ENCODE data around the gene RHOJ.

RHOJ gene

GRCh38 chr14:63209160-63209559 lies 4.9 kb downstream of the RHOJ start:
- DNase-seq: no peak

GRCh38 chr14:63210812-63211211 lies 6.6 kb downstream of the RHOJ start:
- no peak for DNase-seq

DNA sequence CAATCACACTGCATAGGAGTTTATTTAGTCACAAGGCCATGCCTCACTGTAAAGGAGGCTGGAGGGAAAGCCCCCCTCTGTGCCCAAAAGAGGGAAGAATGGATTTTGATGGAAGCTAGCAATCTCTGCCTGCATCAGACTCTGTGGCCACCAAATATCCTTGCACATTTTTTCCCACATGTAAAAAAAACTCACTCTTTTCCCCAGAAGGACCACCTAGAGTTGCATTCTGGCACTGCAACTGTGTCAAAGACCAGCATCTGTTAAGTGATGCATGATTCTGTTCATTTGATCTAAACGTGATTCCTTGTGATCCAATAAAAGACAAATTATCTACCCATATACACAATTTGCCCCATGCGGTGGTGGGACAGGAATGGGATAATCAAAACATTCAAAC lies 8.0 kb downstream of the RHOJ start:
- no peak for DNase-seq

- DNase-seq: no peak
Observed at GRCh38 chr14:63212776-63213500, 8.7 kb downstream of the RHOJ start.

DNA sequence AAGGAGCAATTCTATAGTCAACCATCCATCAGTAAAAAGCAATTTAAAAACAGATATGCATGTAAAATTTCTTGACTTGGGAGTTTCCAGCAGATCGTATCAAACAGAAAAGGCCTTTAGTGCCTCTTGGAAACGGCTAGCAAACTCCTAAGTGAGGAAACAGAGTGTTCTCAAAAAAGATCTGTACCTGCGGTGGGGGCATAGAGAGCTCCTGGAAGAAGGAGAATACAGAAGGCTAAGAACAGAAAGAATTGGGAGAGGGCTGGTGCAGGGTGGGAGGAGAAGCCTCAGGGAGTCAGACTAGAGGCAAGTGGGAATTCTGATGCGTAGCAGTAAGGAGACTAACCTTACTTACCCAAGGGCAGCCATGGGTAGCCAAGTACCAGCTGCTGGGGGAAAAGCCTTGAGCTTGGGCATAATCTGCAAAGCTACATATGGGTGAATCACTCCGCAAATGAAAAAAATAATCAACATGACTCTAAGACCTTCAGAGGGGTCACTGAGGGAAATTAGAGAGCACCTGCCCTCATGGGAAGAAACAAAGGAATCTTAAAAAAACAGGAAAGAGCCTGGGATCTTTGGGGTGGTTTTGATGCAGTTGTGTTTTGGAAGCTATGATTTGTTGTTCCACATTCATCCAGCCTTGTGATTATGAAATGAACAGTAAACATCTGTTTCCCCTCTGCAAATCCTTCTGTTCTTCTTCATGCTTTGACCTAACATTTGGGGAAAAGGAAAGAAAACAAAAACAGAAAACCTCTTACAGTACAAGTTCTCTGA lies 10.4 kb downstream of the RHOJ start:
- no peak for DNase-seq

DNA sequence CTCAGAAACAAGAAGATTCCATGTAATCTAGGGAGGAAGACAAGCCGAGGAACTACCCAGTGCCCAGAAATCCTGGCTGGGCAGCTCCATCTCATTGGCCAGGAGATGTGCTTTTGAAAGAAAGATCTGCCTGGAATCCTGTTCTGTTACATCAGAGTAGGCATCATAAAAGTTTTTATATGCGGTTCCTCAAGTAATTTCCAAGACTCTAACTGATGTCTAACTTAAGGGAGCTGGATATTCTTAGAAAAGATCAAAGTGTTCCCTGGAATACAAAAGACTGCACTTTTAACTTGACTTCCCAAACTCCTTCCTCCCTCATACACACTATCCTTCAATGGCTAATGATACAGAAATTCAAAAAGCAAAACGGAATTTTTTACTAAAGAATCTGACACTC lies 16.3 kb downstream of the RHOJ start:
- no peak for DNase-seq

DNA sequence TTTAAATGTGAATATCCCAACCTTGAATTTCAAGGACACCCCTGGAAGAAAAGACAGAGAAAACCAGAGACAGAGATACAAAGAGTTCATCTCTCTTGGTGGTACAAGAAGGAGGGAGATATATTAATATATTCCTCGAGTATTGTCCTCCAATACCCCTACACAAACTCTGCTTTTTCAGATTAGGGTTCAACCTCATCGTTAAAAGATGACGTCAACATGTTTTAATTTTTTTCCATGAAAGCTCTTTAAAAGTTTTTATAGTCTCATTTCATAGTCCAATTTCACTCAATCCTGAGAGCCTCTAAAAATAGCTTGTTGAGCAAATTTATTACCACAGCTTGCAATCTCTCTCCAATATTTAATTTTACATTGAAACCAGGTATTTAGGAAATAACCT lies 19.4 kb downstream of the RHOJ start:
- no peak for DNase-seq

DNA sequence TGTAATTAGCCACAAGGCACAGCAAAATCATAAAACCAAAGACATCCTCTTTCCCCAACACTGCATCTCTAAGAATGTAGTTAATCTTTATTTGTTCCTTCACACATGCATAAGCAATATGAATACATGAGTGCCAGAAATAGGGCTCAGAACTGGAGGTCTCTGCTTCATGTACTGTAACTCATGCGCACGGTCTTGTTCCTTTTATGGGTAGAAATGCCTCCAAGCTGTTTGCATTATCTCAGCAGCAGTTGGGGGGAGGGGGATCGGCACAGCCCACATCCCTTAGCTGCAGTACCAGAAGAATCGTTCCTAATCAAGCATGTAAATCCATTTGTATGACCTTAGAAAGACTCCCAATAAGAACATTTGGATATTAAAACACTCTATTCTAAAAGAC lies 20.0 kb downstream of the RHOJ start:
- DNase-seq: no peak

DNA sequence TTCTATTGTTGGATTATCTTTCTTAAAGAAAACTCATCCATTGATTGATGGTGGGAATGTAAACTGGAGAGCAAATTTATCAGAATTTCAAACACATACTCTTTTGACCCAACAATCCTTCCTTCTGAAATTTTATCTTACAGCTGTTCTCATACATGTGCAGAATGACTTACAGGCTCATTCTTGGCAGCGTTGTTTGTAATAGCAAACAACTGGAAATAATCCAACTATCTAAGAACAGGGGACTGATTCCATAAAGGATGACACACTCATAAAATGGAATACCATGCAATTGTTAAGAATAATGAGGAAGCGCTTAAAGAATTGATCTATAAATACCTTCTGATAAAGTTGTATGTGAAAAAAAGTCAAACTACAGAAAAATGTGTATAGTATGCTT lies 24.0 kb downstream of the RHOJ start:
- no peak for DNase-seq

DNA sequence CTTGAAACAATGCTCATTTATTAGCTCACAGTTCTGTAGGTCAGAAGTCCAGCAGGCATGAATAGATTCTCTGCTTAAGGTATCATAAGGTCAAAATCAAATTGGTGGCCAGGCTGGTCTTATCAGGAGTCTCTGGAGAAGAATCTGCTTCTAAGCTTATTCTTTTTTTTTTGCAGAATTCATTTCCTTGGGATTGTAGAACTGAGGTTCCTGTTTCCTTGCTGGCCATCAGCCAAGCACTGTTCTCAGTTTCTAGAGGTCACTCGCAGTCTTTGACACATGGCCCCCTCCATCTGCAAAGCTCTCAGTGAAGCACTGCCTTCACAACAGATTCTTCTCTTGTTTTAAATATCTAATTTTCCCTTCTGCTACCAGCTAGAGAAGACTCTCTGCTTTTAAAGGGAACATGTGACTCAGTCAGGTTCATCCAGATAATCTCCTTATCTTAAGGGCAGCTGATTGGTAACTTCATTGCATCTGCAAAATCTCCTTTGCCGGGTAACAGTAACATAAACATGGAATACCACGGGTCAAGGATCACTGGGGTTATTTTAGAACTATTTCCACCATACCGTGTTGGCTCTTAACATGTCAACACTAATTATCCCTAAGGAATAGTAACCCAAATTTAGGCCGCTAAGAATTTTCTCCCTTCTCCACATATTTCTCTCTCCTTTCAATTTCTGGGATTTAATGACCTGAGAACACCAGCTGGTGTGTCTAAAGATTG lies 25.3 kb downstream of the RHOJ start:
- DNase-seq: no peak

DNA sequence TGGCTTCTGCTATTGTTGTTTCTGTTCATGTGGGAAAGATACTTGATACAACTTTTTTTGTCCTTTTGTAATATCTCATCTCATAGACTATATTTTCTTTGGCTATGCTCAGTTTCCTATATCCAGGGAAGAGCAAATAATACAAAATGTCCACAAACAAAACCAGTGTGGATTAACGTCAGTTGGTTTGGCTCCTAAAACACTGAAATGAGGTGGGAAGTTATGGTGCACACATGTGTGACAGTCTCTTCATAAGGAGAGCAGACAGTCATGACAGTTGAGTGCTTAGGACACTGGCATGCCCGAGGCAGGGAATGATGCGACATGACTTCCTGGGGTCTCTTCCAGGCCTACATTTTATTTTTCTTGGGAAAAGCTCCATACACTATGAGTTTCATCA lies 27.5 kb downstream of the RHOJ start:
- no peak for DNase-seq

DNA sequence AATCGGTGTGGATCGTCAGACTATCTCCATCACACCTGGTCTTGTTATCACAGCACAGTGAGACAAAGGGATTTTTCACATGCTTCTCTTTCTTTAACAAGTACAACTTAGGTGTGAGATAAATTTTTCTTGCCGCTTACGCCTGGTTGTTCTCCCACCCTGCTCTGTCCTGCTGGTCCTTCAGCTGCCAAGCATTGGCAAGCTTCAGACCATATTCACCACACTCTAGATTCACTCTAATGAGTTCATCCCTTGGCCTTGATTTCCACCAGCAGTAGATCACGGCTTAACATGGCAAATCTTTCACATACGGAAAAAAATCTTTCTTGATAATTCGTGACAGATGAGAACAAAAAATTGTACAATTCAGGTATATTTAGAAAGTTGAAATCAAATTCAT lies 33.5 kb downstream of the RHOJ start:
- no peak for DNase-seq

- DNase-seq: no peak
Observed at GRCh38 chr14:63240221-63240620, 36.0 kb downstream of the RHOJ start.

- no peak for DNase-seq
Observed at GRCh38 chr14:63241096-63241495, 36.9 kb downstream of the RHOJ start.

DNA sequence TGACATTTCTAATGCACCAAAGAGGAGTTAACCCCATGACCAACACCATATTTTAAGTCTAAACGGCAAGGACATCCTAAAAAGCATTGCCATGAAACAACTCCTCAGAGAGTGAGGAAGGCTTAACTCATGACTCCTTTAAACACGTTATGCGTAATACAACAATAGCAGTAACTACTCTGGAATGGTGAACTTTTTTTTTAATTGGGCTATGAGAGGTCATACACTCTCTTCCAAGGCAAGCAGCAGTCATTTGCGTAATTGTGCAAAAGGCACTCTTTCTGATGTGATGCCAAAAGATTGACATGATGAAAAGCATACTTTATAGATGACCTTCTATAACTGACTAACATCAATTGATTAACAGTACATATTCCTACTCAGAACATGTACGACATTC lies 39.4 kb downstream of the RHOJ start:
- no peak for DNase-seq

DNA sequence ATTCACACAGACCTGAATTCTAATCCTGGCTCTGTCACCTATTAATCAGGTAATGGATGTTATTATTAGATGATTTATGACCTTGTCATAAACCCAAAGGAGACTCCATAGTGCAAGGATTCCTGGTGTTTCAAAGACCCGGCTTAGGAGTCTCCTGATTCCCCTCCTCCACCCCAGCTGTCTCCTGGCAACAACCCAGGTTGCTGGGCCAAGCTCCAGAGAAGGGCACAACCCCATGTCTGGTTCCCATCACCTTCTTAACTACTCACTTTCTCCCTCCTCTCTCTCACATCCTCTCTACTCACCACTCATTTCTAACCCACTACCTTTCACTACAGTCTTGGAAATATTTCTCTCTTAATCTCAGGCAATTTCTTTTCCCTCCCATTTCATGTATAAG lies 41.6 kb downstream of the RHOJ start:
- no peak for DNase-seq

GRCh38 chr14:63248211-63248610 lies 44.0 kb downstream of the RHOJ start:
- DNase-seq: no peak

DNA sequence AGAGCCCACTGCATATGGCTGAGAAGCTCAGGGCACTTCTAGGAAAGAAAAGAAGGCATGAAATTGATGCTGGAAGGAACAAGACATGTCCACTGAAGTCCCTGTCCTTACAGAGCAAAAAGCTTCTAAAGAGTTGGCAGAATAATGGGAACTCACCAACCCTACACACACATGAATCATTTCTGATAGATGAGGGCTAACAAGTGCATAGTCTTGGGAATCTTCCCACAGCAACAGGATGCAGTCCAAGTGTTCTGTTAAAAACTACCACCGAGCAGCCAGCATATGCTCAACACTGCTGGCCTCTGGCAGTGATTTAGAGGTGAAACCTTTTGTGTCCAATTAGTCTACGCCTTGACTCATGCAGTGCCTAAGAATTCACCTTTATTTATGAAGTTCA lies 44.8 kb downstream of the RHOJ start:
- no peak for DNase-seq

- no peak for DNase-seq
Observed at GRCh38 chr14:63257299-63257698, 53.1 kb downstream of the RHOJ start.

DNA sequence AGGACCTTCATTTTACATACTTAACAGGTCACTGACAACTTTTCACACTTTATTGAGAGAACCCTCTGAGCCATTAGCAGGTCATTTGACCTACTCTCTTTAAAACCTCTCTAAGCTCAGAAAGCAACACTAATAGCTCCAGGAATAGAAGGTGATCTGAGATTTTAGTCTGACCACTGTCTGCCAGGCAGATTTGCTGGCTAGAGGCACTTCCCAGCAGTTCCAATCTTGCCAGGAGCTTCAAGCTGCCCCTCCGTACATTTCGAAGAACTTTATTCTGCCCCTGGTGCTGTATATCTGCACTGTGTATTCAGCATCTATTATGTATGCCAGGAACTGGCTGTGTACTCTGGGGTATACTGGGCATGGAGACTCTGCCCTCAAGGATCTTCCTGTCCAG lies 58.2 kb downstream of the RHOJ start:
- DNase-seq: no peak

DNA sequence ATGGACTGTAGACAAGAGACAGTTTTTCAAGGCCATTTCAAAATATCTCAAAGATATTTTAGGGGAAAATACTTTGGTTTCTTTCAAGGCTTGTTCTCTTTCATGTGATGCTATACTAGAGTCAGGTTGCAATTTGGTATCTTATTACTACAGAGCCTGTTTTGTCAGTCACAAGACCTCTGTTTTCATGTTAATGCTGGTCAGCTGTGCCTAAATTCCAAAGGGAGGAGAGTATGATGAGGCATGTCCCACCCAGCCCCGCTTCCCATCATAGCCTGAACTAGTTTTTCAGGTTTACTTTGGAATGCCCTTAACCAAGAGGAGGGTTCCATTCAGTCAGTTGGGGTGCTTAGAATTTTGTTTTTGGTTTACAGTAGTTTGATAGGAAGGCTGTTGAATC lies 61.9 kb downstream of the RHOJ start:
- DNase-seq: no peak

DNA sequence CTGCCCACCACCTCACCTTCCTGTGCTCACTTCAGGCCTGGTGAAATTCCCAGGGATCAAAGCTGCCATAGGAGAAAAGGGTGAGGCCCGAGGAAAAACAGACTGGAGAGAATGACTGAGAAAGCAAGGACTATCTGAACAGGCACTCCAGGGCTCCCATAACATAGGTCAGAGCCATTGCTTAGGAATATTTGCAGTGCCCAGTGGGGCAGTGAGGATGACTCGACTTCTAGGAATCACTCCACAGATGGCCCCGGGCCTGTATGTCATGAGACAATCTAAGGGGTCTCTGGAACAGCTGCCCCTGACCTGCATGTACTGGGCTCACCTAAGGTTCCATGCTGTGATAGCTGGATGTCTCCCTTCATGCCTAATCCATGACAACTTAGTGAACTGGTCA lies 62.9 kb downstream of the RHOJ start:
- no peak for DNase-seq

GRCh38 chr14:63268771-63269170 lies 64.5 kb downstream of the RHOJ start:
- DNase-seq: no peak

Measured in CD4-positive, alpha-beta T cell treated with Interleukin-17A for 1 hour (primary cell).